ENCODE results near the gene FBXO31.

The FBXO31 gene, protein sequence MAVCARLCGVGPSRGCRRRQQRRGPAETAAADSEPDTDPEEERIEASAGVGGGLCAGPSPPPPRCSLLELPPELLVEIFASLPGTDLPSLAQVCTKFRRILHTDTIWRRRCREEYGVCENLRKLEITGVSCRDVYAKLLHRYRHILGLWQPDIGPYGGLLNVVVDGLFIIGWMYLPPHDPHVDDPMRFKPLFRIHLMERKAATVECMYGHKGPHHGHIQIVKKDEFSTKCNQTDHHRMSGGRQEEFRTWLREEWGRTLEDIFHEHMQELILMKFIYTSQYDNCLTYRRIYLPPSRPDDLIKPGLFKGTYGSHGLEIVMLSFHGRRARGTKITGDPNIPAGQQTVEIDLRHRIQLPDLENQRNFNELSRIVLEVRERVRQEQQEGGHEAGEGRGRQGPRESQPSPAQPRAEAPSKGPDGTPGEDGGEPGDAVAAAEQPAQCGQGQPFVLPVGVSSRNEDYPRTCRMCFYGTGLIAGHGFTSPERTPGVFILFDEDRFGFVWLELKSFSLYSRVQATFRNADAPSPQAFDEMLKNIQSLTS

DNA sequence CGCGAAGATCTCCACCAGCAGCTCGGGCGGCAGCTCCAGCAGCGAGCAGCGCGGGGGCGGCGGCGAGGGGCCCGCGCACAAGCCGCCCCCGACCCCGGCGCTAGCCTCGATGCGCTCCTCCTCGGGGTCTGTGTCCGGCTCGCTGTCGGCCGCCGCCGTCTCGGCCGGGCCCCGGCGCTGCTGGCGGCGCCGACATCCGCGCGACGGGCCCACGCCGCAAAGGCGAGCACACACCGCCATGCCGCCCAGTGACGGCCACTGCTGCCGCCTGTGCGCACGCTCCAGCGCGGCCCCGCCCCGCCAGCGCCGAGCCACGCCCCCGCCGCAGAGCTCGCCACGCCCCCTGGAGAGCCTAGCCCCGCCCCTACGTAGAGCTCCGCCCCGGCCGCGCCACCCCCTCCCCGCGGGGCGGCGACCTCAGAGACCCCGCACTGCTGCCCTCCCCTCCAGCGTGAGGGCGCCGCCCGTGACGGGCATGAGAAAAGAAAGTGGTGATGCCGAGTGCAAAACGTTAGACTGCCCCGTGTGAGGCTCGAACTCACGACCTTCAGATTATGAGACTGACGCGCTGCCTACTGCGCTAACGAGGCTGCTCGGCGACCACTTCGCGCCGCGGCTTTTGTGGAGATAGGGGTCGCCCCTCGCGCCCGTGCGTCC lies at the start of gene FBXO31:
Gene FBXO31, minus strand, starts transcription at position 272 of the 657 bp plus-strand sequence. Its CDS starts 32 bp downstream, at position 240.
- peak; percentile 74 for DNase-seq

DNA sequence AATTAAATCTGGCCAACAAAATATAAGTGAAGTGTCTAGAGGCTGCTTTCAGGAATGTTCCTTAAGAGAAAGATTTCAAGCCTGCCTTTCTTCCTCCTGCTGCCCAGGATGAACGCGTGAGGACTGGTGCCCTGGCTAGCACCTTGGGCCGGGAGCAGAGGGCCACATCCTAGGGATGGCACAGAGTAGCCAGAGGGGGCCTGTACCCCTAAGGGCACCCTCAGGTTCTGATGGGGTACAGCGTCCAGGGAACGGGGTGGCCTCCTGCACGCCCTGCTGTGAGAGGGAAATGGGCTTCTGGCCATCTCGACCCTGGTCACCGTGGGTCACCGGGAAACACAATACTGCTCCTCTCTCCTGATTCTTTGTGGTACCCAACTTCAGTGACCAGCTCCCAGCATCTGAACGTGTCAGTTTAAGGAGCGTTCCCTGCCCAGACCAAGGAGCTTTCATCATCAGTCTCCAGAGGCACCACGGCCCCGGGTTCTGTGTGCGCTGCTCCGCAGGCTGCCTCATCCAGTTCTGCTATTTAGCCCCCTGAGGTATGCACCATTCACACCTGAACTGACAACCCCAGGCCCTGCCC lies 48.8 kb upstream of the FBXO31 start:
- no peak for DNase-seq

DNA sequence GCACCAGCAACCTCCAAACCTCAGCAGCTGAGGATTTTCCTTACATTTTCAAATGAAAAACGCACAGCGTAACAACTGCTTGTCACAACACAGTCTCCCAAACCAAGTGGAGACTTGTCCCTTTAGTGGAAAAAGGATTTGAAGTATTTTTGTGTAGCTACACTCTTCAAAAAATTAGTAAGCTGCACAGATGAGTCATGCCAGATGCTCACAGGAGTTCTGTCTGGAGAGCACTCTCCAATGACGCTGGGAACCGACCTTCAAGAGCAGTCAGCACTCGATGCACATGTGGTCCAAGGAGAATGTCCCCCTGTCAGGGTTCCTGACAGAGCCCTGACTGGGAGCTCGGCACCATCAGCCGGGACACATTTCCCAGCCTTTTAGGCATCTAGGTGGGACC lies 48.4 kb upstream of the FBXO31 start:
- no peak for DNase-seq

DNA sequence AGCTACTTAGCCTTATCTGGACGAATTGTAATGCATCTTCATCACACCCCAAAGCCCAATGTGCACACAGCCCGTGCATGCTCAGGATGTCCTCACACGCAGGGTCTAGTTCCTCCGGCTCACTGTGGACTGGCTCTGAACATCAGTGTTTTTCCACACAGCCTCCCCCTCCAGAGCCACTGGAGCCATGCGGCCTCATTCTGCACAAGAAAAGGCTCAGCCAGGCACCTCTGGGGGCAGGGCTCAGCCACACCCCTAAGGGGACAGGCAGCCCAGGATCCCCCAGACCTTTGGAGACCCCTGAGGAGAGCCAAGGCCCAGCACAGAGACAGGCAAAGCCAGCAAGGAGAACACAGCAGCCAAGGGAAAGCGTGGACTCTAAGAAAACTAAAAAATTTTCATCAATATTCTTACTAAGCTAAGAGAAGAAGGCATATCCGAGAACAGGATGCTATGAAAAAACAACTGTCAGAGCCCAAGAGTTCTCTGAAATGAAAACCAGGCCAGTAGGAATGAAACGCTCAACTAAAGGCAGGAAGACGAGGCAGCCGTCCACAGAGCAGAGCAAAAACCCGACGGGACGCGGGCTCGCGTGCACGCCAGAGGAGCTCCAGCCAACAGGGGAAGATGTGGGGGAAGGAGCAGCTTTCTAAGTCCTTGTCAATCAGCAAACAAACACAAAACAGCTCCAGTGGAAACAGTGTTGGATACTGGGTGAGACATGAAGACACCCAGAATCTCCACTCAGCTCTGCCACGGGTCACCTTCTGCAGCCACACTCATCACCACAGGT lies 43.0 kb upstream of the FBXO31 start:
- DNase-seq = no peak

DNA sequence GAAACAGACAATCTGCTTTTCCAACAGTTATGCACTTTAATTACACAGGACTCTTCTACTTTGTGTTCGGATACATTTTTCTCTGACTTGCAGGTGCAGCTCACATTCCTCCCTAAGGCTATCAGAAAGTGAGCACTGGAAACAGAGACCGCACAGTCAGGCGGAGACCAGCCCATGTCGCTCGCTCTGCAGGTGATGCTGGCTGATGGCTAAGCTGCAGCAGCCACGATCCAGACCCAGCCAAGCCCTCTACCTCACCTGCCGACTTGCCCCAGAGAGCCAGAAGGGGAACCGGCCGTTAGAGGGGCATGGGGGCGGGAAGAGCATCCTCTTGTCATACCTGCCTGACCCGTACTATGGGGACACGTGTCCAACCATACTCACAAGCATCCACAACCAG lies 42.4 kb upstream of the FBXO31 start:
- DNase-seq = no peak

DNA sequence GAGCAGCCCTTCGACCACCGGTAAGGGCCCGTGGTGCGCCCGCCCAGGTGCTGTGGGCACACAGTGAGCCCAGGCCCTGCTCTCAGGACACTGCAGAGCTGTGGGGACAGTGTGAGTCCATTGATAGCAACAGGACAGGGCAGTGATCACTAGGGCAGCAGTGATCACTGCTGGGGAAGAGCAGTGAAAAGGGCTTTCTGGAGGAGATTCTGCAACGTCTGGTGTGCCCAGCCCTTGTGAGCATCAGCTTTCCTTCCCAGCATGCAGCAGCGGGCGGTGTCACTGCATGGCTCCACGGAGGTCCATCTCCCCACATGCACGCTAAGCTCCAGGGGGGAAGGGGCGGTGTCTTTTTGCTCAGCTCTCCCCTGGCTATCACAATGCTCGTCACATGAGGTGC lies 40.7 kb upstream of the FBXO31 start:
- no peak for DNase-seq

DNA sequence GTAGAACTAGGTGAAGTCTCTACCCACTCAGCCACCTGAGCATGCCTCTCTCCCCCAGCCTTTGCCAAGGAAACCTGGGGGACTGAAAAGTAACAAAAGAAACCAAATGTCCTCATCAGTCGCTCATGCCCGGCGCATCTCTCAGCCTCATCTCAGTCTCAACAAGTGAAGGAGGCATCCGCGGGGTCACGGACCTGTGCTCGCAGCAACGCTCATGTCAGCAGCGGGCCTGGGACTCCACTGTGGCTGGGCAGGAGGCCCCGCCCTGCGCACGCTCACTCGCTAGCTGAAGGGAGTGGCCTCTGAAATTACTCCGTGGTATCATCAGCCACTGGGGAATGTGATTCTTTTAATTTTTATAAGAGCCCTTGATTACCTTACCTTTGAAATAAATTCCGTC lies 39.9 kb upstream of the FBXO31 start:
- DNase-seq = no peak

DNA sequence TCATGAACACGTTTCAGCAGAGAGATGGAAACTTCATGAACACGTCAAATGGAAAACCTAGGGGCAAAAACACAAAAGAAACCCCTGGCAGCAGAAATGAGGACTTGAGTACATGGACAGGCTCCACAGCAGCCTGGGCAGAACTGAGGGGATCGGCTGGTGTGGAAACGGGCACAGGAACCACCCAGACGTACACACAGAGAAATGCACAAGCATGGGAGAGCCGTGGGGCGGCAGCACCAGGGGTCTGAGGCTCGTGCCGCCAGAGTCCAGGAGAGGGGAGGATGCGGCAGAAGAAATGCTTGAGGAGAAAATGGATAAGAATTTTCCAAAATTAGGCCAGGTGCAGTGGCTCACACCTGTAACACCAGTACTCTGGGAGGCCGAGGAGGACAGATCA lies 38.5 kb upstream of the FBXO31 start:
- DNase-seq = no peak

DNA sequence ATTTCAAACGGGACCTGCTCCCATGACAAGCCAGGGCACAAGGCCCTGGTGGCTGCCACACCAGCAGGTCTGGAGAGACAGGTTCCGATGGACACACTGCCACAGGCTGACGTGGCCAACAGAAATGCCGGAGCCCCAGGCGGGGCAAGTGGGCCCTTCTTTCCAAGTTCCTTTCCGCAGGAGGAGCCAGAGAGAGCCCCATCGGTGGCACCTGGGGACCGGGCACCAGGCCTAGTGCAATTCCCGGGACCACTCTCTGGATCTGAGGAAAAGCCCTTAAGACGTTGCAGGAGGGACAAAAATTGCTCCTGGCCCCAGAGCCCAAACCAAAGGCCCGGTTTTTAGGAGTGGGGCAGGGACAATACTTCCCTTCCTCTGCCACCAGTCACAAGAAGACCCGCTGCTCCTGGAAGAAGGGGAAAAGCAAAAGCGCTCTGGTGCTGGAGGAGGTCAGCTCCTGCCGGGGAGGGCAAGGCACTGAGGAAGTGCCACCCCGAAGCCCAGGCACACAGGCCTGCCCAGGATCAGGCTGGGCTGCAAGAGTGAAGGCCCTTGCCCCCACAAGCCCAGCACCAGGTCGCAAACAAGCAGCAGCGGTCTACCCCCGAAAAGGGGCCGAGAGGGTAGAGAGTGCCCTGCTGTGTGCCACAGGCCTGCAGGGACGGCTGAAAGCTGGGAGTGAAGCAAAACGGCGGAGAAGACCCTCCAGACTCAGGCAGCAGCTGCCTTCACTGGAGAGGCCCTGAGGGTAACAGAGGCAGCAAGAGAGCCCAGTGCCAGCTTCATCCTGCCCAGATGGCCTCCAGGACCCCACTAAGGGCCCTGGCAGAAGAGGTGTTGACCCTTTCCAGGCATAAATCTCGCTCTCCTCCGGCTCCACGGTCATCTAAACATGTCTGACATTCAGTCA lies 37.7 kb upstream of the FBXO31 start:
- DNase-seq = no peak

DNA sequence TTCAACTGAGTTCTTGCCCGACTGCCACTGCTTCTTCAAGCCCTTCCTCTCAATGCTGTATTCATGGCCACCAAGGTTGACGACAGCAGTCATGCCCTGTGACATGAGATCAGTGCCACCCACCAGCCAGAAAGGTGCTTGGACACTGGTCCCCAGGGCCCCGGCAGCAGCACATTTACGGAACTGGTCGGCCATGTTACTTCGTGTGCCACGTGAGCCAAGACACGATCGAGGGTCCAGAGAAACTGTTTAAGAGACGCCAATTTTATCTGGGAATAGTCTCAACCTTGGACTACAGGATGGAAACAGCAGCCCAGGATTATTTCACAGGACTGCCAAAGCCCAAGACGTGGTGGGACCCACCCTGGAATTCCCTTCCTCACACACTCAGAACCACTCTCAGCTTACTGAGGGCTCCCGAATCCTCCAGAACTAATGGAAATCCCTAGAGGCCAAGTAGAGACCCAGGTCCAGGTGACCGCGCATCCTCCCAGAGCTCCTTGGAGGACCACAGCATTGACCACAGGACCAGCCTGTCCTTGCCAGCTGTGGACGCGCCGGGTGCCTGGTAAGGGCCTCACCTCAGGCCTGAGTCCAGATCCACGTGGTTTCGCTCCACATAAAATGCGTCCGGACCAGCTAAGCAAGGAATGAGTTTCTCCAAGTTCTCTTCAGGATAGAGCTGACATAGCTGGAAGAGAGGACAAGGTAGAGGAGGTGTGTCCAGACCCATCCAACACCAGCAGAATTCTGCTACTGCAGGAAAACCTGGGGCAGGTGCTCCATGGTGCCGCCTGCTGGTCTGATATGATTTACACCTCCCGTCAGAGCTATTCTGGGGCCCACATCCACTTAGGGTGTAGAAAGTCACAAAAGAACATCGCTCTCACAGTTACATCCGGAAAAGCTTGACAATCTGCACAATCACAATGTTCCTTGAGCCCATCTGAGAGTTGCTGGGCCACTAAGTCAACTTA lies 36.7 kb upstream of the FBXO31 start:
- no peak for DNase-seq

DNA sequence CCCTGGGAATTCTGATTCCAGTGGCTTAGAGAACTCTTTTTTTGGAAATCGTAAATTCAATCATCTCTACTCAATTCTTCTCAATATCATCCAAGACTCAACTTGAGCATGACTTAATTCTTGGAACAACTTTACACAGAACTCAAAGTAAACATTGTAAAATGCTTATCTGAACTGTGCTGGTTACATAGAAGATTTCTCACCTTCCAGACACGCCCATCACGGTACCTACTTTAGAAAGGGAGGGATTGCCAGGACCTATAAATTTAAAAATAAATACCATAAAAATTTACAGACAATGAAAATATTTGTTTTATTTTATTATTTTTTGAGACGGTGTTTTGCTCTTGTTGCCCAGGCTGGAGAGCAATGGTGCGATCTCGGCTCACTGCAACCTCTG lies 35.1 kb upstream of the FBXO31 start:
- no peak for DNase-seq

DNA sequence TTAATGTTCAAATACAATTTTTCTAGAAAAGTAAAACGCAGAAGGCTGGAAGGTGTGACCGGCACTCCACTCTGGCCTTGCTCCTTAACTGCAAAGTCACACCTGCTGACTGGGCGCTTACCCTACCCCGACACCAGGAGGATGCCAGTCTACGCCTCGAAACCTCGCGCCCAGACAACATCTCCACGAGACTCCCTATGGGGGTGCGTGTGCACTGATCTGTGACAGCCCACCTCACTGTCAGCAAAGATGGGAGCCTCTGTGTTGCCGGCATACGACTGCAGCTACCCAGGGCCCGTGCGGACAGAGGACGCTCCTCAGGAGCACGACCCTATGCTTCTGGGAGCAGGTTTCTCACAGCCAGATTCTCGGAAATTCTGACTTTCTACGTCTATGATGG lies 34.6 kb upstream of the FBXO31 start:
- DNase-seq = no peak

DNA sequence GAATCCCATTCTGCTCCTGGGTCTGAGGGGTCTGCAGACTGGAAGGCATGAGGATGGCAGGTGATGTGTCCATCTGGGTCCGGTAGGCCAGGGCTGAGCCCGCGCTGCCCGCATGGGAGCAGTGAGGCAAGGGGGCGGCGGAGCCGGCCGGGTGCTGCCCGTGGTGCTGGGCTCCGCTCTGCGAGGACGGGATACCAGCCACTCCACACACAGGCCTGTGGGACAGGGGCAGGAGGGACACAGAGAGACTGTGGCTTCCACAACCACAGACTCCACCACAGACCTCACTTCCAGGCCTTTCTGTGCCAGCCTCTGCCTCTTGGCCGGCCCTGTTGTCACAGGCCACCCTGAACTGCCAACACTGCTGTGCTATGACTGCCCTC lies 33.9 kb upstream of the FBXO31 start:
- DNase-seq = no peak

DNA sequence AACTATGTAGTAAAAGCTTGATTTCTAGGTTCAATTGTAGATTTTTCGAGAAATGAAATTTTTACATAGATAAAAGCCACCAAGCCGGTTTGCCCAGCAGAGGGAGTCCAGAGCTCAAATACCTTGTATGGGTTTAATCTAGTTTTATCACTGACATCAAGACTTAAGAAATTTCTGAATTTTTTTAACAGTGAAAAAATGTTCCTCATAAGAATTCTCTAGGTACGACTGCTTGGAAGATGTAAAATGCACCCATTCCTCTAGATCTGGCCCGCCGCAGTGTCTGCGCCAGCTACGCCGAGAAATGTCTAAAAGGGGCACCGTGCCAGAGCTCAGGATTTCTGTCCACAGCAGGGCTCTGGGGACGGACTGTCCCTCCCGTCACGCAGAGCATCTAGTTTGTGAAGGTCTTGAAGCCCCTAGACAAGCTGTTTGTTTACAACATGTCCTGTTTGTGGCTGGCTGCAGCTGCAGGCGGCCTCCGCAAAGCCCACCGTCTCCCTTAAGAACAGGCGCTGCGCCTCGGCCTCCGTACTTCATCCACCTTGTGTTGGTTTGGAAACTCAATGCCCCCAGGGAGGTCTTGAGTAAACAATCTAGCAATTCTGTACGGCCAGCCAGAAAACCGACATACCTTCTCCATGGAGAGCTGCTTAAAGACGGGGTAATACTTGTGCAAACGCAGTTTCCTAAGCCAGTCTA lies 33.4 kb upstream of the FBXO31 start:
- DNase-seq = no peak

DNA sequence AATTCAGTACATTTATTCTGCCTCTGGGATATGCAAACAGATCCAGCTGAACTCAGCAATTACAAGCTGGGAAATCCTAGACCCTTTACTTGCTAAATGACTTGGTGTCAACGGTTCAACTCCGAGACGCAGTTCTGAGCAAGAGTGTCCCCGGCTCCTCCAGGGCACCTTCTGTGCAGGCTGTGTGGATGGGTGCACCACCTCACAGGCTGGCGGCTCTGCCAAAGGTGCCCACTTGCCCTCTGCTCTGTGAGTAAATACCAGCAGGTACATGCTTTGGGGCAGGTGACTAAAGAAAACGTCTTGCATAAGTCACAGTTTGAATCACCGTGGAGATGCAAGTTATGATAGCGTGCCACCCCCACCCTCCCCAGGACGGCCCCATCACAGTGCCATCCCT lies 31.9 kb upstream of the FBXO31 start:
- no peak for DNase-seq

DNA sequence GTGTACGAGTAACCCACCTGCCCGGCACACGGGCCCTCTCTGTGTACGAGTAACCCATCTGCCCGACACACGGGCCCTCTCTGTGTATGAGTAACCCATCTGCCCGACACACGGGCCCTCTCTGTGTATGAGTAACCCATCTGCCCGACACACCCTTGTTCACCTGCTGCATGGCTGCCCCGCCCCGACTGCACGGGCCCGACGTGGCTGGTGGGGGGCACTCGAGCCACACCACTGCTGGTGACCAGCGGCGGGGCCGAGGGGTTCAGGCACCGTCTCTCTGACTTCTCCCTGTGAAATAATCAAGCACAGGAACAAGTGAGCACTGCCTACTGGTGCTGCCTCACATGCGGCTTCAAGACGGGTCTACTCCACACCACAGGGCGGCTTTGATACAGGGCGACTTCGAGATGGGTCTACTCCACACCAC lies 30.7 kb upstream of the FBXO31 start:
- DNase-seq = no peak

DNA sequence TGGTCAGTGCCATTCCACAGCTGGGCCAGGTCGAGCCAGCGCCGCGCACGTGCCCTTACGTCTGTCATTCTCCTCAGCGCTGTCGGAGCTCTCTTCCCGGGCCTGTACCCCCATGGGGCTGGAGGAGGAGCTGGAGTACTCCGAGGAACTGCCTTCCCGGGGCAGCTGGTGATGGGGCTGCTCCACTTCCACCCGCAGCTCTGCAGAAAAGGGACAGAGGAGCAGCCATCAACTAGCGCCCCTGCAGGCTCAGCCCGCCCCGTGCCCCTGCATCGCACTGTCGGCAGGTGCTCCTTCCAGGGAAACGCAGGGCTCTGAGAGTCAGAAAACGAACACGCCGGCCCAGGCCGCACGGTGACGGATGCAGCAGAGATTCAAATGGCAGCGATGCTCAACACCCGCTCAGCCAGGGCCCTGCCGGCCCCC lies 29.4 kb upstream of the FBXO31 start:
- DNase-seq = no peak

DNA sequence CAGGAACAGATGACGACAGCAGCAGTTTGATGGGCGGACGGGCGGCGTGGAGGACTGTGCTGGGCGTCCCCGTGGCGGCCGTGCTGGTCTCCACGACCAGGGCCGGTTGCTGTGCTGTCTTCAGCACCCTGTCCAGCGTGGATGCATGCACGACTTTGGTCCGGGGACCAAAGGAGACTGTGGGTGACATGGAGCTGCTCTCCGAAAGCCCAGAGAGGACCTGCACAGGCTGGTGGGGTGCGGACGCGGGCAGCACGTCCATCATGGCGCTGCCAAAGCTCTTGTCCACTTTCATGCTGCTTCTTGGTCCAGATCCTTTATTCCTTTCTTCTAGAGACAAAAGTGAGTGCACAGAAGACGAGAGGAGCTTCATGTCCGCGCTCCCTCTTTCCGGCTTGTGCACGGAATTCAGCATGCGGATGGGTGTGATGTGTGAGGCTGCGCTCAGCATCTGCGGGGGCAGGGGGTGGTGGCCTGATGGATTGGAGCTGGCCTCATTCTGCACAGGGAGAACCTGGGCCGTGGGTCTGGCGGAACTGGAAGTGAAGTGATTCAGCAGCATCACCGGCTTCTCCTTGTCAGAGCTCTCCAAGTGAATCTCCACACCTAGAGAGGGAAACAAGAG lies 28.9 kb upstream of the FBXO31 start:
- no peak for DNase-seq
